Pulmonary artery endothelial cell (primary cell): ENCODE results near the gene THSD4. TPM values are rescaled to one million over a fixed set of nuclear protein-coding genes. Genes with fewer than 3 reads are reported as not detected.
"Not testable (repeated sequence)": the region's sequence is repeated elsewhere in the genome, so short reads cannot be mapped to it uniquely, and the experiment has no call there.

ENCODE experiments used
- DNase-seq: peaks from one replicate; pipeline ENCODE4 v3.0.0-alpha.2; 2011; ENCODE audit warnings: low read depth, low spot score
- total RNA-seq: library from RNA; depleted of rRNA; stranded (reverse); fragments of >200 nt; gene quantifications from 2 replicates; pipeline ENCODE4 v1.2.3, GENCODE V29; 2014

THSD4 gene
- total RNA-seq, 1 donor from 2014 or later = 35.2 TPM

DNA sequence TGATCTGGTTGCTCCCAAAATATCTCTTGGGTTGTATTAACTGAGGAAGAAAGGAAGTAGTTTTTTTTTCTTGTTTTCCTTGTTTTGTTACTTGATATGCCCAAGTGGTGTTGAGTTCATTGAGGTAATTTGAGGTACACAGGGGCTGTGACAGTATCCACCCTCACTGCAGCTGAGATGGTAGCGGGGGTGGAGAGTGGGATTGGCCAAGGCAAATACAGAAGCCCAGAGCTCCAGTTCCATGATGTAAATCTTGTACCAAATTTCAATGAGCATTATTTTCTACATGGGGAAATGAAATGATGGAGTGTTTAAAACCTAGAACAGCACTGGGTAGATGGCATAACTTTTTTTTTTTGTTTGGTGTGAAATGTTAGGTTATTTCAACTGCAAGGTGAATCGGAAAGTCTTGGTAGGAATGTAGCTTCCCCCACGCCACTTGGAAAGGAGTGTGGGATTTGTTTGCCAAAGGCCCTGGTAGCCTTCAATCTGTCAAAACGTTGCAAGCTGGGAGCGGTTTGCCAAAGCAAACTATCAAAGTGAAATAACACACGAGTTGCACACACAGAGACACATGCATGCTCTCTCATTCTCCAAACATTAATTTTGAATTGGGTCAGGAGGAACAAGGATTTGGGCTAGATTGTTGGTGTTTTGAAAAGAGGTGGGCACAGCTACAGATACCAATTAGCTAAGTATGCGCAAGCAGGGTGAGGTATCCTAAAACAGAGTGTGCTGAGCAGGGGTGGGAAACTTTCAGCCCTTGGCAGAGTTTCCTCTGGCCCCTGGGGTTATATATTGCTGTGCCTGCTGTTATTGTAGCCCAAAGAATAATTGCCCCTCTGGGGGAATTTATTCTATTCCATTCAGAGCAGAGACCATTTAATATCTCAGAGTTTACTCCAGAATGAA is 34.6 kb downstream of the THSD4 start:
- no peak for DNase-seq

GRCh38 chr15:71151081-71151480 is 35.8 kb downstream of the THSD4 start:
- DNase-seq = no peak

DNA sequence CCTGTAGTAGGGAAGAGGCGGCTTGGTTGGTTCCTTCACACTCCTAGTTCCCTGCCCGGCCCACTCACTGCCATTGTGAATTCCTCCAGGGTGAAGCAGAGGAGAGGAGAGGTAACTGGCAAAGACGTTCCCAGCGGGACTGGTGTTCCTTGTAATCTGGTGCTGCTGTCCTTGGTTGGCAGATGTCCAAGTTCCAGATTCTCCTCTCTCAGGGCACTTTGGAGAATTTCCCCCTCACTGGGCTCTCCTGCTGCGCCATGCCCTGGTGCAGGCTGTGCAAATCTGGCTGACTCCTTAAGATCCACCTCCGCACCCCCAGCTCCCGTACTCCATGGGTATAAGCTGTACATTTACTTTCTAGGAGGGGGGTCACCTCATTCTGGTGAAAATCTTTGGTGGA is 37.3 kb downstream of the THSD4 start:
- no peak for DNase-seq

- DNase-seq = no peak
Observed at GRCh38 chr15:71153823-71154524, 38.7 kb downstream of the THSD4 start.

GRCh38 chr15:71154607-71155200 is 39.4 kb downstream of the THSD4 start:
- DNase-seq = no peak

- no peak for DNase-seq
Observed at GRCh38 chr15:71155534-71155933, 40.3 kb downstream of the THSD4 start.

GRCh38 chr15:71160976-71161375 is 45.7 kb downstream of the THSD4 start:
- no peak for DNase-seq

DNA sequence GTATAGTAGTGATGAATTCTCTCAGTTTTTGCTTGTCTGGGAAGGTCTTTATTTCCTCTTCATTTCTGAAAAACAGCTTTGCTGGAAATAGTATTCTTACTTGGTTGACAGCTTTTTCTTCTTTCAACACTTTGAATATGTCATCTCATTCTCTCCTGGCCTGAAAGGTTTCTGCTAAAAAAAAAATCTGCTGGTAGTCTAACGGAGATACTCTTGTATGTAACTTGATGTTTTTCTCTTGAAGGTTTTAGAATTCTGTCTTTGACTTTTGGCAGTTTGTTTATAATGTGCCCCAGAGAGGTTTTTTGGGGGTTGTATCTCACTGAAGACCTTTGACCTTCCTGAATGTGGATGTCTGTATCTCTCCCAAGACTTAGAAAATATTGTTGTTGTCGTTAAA is 47.0 kb downstream of the THSD4 start:
- DNase-seq = no peak

- not testable (repeated sequence) for DNase-seq
Observed at GRCh38 chr15:71164606-71165005, 49.3 kb downstream of the THSD4 start.

GRCh38 chr15:71167445-71168165 is 52.3 kb downstream of the THSD4 start:
- DNase-seq = no peak

- no peak for DNase-seq
Observed at GRCh38 chr15:71168166-71168834, 53.0 kb downstream of the THSD4 start.

DNA sequence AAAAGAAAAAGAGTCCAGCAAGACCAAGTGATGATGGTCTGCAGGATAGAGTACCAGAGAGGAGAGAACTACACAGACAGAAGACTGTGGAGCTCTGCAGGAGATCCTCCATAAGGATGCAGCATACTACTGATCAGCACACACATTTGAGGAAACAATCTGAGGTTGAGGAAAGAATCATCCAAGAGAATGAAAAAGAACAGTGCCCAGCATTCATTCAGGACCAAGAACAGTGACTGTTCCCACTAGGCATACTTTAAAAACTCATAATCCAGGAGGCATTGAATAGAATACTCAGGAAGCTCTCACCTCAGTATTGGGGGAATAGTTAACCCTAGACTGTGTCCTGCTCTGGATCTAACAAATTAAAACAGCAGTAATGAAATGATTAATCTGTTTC is 54.9 kb downstream of the THSD4 start:
- no peak for DNase-seq

- no peak for DNase-seq
Observed at GRCh38 chr15:71171195-71171594, 55.9 kb downstream of the THSD4 start.

DNA sequence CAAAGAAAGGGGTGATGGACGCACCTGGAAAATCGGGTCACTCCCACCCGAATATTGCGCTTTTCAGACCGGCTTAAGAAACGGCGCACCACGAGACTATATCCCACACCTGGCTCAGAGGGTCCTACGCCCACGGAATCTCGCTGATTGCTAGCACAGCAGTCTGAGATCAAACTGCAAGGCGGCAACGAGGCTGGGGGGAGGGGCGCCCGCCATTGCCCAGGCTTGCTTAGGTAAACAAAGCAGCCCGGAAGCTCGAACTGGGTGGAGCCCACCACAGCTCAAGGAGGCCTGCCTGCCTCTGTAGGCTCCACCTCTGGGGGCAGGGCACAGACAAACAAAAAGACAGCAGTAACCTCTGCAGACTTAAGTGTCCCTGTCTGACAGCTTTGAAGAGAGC is 59.1 kb downstream of the THSD4 start:
- not testable (repeated sequence) for DNase-seq

- no peak for DNase-seq
Observed at GRCh38 chr15:71180986-71181853, 65.9 kb downstream of the THSD4 start.

GRCh38 chr15:71182522-71182921 is 67.3 kb downstream of the THSD4 start:
- DNase-seq = no peak

GRCh38 chr15:71183063-71183462 is 67.8 kb downstream of the THSD4 start:
- no peak for DNase-seq

DNA sequence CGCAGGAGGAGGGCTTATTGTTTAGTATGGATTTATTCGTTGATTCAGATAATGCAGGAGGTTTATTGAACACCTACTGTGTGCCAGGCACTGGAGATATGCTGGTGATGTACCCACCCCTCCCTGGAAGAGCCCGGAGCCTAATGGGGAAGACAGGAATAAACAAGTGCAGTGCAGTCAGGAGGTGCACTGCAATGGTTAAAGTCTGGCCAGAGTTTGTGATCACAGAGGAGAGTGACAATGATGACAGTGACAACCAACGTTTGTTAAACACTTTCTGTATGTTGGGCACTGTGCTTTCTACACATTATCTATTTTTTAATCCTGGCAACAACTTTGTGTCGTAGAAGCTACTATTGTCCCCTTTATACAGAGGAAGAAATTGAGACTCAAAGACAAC is 70.4 kb downstream of the THSD4 start:
- no peak for DNase-seq

DNA sequence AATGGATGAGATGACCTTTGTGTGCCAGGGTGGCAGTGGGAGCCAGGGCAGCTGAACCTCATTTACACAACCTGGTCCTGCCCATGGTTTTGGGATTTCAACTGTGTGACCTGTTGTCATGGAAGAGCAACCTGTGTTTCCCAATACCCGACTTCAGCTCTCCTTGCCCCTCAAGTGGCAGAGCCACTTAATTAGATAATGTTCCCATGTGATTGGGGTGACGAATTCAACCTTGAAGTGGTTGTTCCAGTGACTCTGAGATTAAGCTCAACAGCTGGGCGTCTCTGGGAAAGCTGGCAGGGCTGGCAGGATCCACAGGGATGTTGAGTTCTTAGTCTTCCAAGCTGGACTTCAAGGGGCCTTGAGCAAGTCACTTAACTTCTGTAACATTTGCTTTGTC is 71.0 kb downstream of the THSD4 start:
- DNase-seq = no peak

GRCh38 chr15:71187078-71187477 is 71.8 kb downstream of the THSD4 start:
- no peak for DNase-seq
